LNCaP clone FGC (cell line): ENCODE data around the gene CAPNS1.
A peak's percentile ranks its signal among the peaks of the same experiment; 100 is the strongest.

Source experiments
- DNase-seq: peaks from one replicate; pipeline ENCODE4 v3.0.0-alpha.2; 2011; ENCODE audit warnings: low read depth
- H3K4me3 ChIP-seq: 2 replicates; pipeline ENCODE4 v1.5.1; 2011; ENCODE audit warnings: mild to moderate bottlenecking, low read depth, low read length, control low read depth
- CTCF ChIP-seq: IDR thresholded peaks from 2 replicates; pipeline ENCODE4 v1.5.1; 2012; ENCODE audit warnings: mild to moderate bottlenecking; ENCODE audit not compliant: control insufficient read depth, insufficient read depth; ENCODE audit errors: extremely low read depth

The CAPNS1 gene

GRCh38 chr19:36113894-36114720, 25.8 kb upstream of the CAPNS1 start:
- H3K4me3 ChIP-seq: peak overlapping the region; percentile 99
- peak; percentile 30 for TF ChIP-seq CTCF
- no peak for DNase-seq

DNA sequence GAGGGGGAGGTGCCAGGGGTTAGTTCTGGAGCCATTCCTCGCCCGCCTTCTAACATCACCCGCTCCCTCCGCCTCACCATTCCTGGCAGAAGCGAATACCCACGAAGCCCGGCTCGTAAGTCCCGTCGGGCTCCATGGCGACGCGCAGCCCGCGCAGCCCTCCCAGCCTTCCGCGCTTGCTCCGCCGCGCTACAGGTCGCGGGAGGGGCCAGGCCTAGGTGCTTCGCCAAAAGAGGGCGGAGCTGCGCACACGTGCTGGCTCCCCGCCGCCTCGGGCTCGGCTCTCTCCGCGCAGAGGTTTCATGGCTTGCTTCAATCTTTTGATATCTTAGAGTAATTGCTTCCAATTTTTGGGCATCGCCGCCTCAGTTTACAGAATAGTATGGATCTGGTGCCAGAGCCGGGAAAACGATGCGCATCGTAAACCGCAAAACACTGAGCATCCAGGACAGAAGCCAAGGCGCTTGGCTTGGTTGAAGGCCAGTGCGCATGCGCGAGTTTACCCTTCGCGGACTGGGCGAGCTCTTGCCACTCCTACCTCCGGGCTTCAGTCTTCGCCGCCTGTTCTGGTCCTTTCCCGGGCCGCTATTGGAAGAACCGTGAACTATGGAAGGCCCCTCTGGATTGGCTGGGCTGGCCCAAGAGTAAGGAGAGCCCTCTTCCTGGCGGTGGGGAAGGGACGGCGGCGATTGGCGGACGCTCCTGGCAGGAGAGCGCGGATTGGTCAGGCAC, 25.0 kb upstream of the CAPNS1 start, which contains the start of gene POLR2I:
Gene POLR2I, minus strand, starts transcription at position 155 of the 732 bp plus-strand sequence. Its CDS starts 19 bp downstream, at position 136.
- TF ChIP-seq CTCF: no peak
- H3K4me3 ChIP-seq: peak within 1 kb of the TSS; percentile 99
- peak; percentile 99 for DNase-seq

DNA sequence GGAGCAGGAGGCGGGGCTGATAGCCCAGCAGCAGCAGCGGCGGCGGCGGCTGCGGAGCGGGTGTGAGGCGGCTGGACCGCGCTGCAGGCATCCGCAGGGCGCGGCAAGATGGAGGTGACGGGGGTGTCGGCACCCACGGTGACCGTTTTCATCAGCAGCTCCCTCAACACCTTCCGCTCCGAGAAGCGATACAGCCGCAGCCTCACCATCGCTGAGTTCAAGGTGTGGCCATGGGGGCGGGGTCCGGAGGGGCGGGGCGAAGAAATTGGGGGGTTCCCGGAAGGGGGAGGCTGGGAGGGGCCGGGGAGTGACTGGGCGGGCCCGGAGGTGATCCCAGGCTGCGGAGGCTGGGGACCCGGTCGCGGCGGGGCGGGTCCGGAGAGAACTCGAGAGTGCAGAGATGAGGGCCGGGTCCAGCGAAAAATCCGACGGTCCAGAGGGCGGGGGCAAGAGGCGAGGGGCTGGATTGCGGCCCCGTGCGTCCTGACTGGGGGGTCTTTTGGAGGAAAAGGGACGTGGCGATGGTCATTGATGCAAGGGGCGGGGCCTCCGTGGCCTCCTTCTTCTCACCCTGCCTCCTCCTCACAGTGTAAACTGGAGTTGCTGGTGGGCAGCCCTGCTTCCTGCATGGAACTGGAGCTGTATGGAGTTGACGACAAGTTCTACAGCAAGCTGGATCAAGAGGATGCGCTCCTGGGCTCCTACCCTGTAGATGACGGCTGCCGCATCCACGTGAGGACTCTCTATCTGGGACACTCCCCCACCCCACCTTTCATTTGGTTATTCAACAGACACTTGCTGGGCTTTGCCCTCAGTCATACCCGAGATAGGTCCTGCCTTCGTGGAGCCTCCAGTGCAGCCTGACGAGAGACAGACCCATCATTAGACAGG, 24.2 kb upstream of the CAPNS1 start, which contains the start of gene TBCB:
Gene TBCB, plus strand, starts transcription at position 16 of the 891 bp plus-strand sequence. Its CDS starts 93 bp downstream, at position 109.
- no peak for DNase-seq
- peak within 1 kb of the TSS; percentile 99 for H3K4me3 ChIP-seq
- no peak for TF ChIP-seq CTCF

DNA sequence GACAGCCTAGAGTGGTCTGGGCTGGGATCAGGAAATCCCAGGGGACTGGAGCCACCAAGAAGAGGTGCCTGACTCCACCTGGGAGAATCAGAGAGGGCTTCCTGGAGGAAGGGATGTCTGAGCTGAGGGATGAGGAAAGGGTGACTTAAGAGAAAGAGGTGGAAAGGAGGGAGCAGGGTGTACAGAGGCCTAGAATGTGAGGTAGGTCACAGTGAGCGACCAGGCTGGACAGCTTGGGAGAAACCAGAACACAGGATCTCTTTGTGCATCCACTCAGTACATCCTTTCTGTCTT, 23.6 kb upstream of the CAPNS1 start:
- no peak for DNase-seq
- H3K4me3 ChIP-seq: peak overlapping the region; percentile 99
- TF ChIP-seq CTCF: no peak

- no peak overlapping the region for H3K4me3 ChIP-seq
- TF ChIP-seq CTCF: no peak
- no peak for DNase-seq
Observed at GRCh38 chr19:36120092-36120983, 19.5 kb upstream of the CAPNS1 start.

DNA sequence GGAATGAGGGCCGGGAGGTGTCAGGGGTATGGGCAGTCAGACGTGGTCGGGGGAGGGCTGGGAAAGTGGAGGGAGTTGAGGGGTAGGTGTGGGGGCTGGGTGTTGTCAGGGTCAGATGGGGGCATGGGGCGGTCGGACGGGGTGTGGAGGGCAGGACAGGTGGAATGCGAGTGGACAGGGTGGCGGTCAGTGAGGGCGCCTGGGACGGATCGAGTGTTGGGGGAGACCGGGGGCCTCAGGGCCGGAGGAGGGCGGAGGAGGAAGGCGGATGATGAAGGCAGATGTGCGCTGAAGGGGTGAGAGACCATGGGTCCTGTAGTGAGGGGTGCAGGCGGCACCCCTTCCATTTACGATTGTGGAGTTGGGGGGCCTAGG, 18.9 kb upstream of the CAPNS1 start:
- no peak for TF ChIP-seq CTCF
- DNase-seq: no peak
- H3K4me3 ChIP-seq: no peak overlapping the region
